GM19324 (cell line): ENCODE measurements around the gene CD82.
A peak's percentile ranks its signal among the peaks of the same experiment; 100 is the strongest.
"Not testable (repeated sequence)": the region's sequence is repeated elsewhere in the genome, so short reads cannot be mapped to it uniquely, and the experiment has no call there.

Experiments used
- ATAC-seq: cut with Tn5 transposase; IDR thresholded peaks from one replicate; pipeline ENCODE4 v1.9.1; 2021; ENCODE audit warnings: mild to moderate bottlenecking, moderate library complexity; ENCODE audit not compliant: unreplicated experiment, low FRiP score

Gene CD82

GRCh38 chr11:44559207-44559939 lies 6.1 kb upstream of the CD82 start:
- ATAC-seq = peak; percentile 67

- ATAC-seq = not testable (repeated sequence)
Observed at GRCh38 chr11:44559940-44560300, 5.5 kb upstream of the CD82 start.

GRCh38 chr11:44561275-44561805 lies 4.1 kb upstream of the CD82 start:
- ATAC-seq = no peak

GRCh38 chr11:44561964-44562734 lies 3.3 kb upstream of the CD82 start:
- no peak for ATAC-seq

- no peak for ATAC-seq
Observed at GRCh38 chr11:44562845-44563460, 2.5 kb upstream of the CD82 start.

- no peak for ATAC-seq
Observed at GRCh38 chr11:44563711-44564110, 1.8 kb upstream of the CD82 start.

- ATAC-seq = no peak
Observed at GRCh38 chr11:44564166-44564565, 1.3 kb upstream of the CD82 start.

GRCh38 chr11:44564670-44565210 lies 723 bp upstream of the CD82 start:
- ATAC-seq = no peak

- no peak for ATAC-seq
Observed at GRCh38 chr11:44565953-44566949, 788 bp downstream of the CD82 start.

GRCh38 chr11:44566952-44567875 lies 1.8 kb downstream of the CD82 start:
- ATAC-seq = no peak

GRCh38 chr11:44567876-44568256 lies 2.4 kb downstream of the CD82 start:
- ATAC-seq = no peak

- ATAC-seq = no peak
Observed at GRCh38 chr11:44568331-44568657, 2.8 kb downstream of the CD82 start.

GRCh38 chr11:44568658-44569473 lies 3.4 kb downstream of the CD82 start:
- peak; percentile 24 for ATAC-seq

- no peak for ATAC-seq
Observed at GRCh38 chr11:44570411-44571155, 5.1 kb downstream of the CD82 start.

GRCh38 chr11:44571871-44572270 lies 6.4 kb downstream of the CD82 start:
- ATAC-seq = no peak

GRCh38 chr11:44572436-44572835 lies 7.0 kb downstream of the CD82 start:
- no peak for ATAC-seq

- no peak for ATAC-seq
Observed at GRCh38 chr11:44572884-44573283, 7.4 kb downstream of the CD82 start.
